GM03348 (cell line): ENCODE measurements around the gene NUTM2F.
A peak's percentile ranks its signal among the peaks of the same experiment; 100 is the strongest.
"Not testable (repeated sequence)": the region's sequence is repeated elsewhere in the genome, so short reads cannot be mapped to it uniquely, and the experiment has no call there.

Experiments used
- DNase-seq: peaks from one replicate; pipeline ENCODE4 v3.0.0; 2012; ENCODE audit warnings: low spot score

The NUTM2F gene

GRCh38 chr9:94328544-94328943 lies at the start of gene NUTM2F:
Gene NUTM2F (minus strand): TSS chr9:94328644. CDS start chr9:94328623, 21 bp downstream.
- not testable (repeated sequence) for DNase-seq

GRCh38 chr9:94375197-94375596 lies 46.8 kb upstream of the NUTM2F start:
- not testable (repeated sequence) for DNase-seq

- DNase-seq = peak; percentile 93
These were observed 46.0 kb upstream of the NUTM2F start for GRCh38 chr9:94374176-94375056.

- not testable (repeated sequence) for DNase-seq
These were observed 45.3 kb upstream of the NUTM2F start for GRCh38 chr9:94373779-94374175.

GRCh38 chr9:94370266-94370665 lies 41.8 kb upstream of the NUTM2F start:
- DNase-seq = not testable (repeated sequence)

- DNase-seq = not testable (repeated sequence)
These were observed 35.7 kb upstream of the NUTM2F start for GRCh38 chr9:94364093-94364614.

- not testable (repeated sequence) for DNase-seq
These were observed 28.7 kb upstream of the NUTM2F start for GRCh38 chr9:94357158-94357557.

- not testable (repeated sequence) for DNase-seq
These were observed 23.7 kb upstream of the NUTM2F start for GRCh38 chr9:94351901-94352723.

- not testable (repeated sequence) for DNase-seq
These were observed 20.3 kb upstream of the NUTM2F start for GRCh38 chr9:94348754-94349153.

- not testable (repeated sequence) for DNase-seq
These were observed 19.0 kb upstream of the NUTM2F start for GRCh38 chr9:94347451-94347850.

- not testable (repeated sequence) for DNase-seq
These were observed 13.3 kb upstream of the NUTM2F start for GRCh38 chr9:94341703-94342102.

- not testable (repeated sequence) for DNase-seq
These were observed 12.3 kb upstream of the NUTM2F start for GRCh38 chr9:94340750-94341149.

- DNase-seq = not testable (repeated sequence)
These were observed 11.2 kb upstream of the NUTM2F start for GRCh38 chr9:94339657-94340056.

GRCh38 chr9:94338723-94339122 lies 10.3 kb upstream of the NUTM2F start:
- not testable (repeated sequence) for DNase-seq

GRCh38 chr9:94336445-94336844 lies 8.0 kb upstream of the NUTM2F start:
- DNase-seq = not testable (repeated sequence)

- DNase-seq = not testable (repeated sequence)
These were observed 2.9 kb downstream of the NUTM2F start for GRCh38 chr9:94325583-94325982.

GRCh38 chr9:94323153-94323798 lies 5.2 kb downstream of the NUTM2F start:
- DNase-seq = not testable (repeated sequence)

- DNase-seq = not testable (repeated sequence)
These were observed 6.0 kb downstream of the NUTM2F start for GRCh38 chr9:94322342-94322940.

- not testable (repeated sequence) for DNase-seq
These were observed 10.3 kb downstream of the NUTM2F start for GRCh38 chr9:94317949-94318657.

- DNase-seq = not testable (repeated sequence)
These were observed 12.2 kb downstream of the NUTM2F start for GRCh38 chr9:94316236-94316635.
